T1000 (cell line): ENCODE data around the gene EFCAB14.
"Not testable (repeated sequence)": the region's sequence is repeated elsewhere in the genome, so short reads cannot be mapped to it uniquely, and the experiment has no call there.

Source experiments
- DNase-seq: peaks from one replicate; lab custom pipeline; 2025; ENCODE audit warnings: mixed read lengths; lab: John Stamatoyannopoulos, UW

Gene EFCAB14

DNA sequence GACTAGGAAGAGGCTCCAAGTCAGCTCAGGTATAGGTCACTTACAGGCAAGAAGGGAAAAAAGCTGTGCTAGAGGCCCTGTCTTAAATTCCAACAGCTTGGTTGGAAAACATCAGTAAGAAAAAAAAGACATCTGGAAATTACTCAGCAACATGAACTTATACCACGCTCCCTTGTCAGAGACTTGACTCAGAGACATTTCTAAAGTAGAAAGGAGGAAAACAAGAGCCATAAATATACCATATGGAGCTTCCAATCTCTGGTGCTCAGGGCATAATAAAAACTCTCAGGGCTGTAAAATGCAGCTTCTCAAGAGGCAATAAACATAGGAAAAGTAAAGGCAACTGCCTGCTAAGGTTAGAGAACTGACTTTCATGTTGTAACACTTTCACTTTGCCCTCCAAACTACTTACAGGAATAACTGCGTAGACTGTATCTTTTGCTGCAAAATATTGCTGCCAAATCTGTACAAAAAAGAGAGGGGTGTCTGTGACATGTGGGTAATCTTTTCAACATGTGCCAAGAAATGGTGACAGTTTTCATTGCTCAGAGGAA, 65.4 kb downstream of the EFCAB14 start:
- DNase-seq = no peak

DNA sequence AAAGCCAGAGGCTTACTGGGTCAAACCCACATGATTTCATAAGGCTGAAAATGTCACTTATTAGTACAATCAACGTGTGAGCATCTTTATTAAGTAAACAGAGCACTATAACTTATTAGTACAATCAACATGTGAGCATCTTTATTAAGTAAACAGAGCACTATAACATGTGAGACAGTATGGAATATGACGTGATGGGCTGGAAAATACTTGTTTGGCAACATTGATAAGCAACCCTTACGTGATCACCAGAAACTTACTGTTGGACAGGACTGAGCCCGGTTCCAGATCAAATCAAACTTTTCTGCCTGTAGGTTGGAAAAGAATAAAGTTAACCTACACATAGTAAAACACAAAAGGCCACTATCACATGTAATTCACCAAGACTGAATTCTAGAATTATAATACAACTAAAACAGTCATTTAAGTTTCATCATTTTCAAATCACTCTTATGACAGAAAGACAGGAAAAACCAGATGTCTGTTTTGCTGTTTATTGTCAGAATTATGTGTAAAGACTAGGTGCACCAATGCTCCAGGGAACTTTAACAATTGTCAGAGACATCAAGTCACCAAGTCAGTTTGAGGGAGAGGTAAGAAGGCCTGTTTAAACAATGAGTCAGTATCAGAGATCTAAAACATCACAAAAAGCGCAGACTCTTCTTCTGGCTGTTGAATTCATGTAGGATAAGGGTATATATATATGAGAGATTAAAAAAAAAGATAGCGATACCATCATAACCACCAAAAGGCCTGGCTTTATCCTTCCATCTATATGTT, 66.4 kb downstream of the EFCAB14 start:
- no peak for DNase-seq

DNA sequence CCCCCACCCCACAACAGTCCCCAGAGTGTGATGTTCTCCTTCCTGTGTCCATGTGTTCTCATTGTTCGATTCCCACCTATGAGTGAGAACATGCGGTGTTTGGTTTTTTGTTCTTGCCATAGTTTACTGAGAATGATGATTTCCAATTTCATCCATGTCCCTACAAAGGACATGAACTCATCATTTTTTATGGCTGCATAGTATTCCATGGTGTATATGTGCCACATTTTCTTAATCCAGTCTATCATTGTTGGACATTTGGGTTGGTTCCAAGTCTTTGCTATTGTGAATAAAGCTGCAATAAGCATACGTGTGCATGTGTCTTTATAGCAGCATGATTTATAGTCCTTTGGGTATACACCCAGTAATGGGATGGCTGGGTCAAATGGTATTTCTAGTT, 67.8 kb downstream of the EFCAB14 start:
- not testable (repeated sequence) for DNase-seq

DNA sequence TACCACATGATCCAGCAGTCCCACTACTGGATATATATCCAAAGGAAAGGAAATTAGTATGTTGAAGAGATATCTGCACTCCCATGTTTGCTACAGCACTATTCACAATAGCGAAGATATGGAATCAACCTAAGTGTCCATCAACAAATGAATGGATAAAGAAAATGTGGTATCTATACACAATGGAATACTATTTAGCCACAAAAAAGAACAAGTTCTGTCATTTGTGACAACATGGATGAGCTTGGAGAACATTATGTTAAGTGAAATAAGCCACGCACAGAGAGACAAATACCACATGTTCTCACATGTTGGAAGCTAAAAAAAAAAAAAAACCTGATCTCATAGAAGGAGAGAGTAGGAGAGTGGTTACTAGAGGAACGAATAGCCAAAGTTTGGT, 68.4 kb downstream of the EFCAB14 start:
- no peak for DNase-seq

DNA sequence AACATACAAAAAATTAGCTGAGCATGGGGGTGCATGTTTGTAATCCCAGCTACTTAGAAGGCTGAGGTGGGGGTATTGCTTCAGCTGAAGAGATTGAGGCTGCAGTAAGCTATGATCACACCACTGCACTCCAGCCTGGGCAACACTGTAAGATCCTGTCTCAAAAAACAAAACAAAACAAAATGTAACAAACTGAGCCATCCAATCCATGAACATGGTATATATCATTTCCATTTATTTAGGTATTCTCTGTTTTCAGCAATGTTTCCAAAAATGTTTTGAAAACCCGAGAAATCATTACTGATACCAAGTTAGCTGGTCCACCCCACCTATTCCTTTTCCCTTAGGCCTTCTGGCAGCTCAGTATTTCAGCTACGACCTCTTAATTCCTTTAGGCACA, 69.2 kb downstream of the EFCAB14 start:
- no peak for DNase-seq

DNA sequence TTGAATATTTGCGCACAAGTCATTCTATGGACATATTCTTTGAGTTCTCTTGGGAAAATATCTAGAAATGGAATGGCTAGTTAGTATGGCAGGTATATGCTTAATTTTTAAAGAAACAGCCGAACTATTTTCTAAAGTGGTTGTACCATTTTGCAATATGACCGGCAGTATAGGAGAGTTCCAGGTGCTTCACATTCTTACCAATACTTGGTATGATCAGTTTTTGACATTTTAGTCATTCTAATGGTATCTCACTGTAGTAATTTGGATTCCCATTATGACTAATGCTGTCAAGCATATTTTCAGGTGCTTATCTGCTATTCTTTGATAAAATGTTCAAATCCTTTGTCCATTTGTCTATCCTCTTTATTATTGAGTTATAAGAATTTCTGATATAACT, 71.3 kb downstream of the EFCAB14 start:
- DNase-seq = no peak

DNA sequence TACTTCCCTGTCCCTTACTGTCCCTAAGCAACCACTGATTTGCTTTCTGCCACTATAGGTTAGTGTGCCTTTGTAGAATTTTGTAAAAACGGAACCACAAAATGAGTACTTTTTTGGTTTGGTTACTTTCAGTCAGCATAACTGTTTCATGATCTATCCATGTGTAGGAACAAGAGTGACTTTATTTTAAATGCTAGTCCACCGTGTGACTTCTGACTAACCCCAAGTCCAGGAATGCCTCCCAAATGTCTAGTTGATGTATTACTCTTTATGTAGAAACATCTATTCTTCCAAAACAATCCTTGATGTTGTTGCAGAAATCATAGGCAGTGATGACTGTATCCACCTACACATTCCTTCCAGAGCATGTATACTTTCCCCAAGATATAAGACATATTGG, 72.1 kb downstream of the EFCAB14 start:
- no peak for DNase-seq

DNA sequence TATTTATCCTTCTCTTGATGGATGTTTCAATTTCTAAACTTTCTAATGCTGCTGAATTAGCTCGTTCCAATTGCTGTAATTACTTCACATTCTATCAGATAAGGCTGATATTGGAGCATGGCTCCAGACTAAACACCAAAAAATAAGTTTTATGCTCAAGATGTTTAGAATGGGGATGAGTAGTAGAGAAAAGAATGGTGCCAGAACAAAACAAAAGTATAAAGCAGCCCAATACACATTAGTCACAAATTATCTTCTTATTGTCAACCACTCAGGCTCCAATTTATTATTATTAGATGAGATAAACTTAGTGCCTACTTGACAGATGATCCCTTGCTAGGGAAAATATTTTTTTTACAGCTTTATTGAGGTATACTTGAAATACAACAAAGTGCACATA, 72.6 kb downstream of the EFCAB14 start:
- DNase-seq = no peak

DNA sequence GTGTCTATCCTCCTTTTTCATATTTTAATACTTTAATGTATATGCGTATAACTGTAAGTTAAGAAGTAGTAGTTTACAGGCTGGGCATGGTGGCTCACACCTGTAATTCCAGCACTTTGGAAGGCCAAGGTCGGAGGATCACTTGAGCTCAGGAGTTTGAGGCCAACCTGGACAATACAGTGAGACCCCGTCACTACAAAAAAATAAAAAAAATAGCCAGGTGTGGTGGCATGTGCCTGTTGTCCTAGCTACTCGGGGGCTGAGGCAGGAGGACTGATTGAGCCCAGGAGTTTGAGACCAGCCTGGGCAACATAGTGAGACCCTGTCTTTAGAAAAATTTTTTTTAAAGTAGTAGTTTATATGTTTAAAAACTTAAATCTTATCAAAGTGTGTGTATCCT, 73.1 kb downstream of the EFCAB14 start:
- no peak for DNase-seq

DNA sequence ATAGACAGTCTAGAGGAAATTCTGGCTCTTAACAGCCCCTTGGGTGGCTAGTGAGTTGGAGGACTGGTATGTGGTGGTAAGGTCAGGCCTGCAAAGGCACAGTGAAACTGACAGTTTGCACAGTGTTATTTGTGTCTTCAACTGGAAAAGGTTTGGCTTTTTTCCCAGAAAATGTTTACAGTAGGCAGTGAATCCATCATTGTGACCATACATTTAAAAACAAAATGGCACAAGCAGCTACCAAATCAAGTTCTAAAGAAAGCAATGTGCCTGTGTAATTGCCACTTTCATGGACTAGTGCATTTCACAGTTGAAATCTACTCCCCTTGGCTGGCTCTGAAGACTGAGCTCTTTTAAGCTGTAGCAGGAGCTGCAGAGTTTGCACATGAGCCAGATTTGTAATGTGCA, 75.5 kb downstream of the EFCAB14 start:
- peak; percentile 16 for DNase-seq

DNA sequence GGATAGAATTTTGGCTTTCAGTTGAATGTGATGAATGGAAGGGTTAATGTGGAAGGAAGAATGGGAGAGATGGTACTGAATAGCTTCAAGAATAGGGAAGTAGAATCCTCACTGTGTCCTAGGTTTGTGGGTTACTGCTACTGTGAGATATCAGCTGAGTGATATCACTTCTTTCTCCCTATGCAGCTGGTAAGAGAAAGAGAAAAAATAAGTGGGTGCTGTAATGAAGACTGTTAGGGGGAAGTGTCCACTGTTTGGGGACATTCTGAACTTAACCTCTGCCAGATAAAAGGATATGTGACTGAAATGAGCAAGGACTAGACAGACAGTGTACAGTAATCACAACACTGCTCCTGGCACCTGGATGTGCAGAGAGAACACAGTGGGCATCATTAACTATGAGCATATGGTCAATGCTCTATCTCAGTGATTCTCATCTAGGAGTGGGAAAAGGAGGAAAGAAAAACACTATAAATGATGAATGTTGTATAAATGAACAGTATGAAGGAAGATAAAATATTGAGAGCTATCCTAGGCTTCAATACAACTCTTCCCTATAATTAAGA, 76.7 kb downstream of the EFCAB14 start:
- no peak for DNase-seq

DNA sequence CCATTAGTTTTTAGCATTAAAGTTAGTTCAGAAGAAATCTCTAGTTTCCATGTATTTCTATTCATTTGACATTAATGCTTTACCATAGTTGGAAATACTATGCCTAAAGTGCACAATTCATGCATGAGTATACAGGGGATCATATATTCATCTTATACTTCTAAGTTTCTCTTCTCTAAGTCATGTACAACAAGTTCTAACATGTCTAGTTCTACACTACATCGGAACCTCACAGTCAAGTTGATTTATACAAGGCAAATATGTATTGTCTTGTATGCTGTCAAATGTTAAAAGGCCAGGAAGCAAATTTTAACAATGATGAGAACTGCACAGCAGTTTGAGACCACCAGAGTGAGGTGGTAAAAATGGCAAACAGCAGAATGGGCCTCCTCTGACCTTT, 79.4 kb downstream of the EFCAB14 start:
- no peak for DNase-seq

DNA sequence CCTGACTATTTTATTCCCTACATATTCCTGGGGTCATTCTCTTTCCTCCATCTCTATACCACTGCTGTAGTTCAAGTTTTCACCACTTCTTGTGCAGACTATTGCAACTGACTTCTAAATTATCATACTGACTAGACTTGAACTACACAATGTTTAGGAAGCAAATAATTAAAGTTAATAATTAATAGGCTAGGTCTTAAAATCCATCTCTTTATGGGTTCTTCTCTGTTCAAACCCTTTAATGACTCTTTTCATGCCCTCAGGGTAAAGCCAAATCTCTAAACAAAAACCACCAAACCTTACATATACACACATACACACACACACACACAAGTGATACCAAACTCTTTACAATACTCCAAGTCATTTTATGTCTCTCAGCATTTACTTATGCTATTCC, 80.0 kb downstream of the EFCAB14 start:
- DNase-seq = no peak

DNA sequence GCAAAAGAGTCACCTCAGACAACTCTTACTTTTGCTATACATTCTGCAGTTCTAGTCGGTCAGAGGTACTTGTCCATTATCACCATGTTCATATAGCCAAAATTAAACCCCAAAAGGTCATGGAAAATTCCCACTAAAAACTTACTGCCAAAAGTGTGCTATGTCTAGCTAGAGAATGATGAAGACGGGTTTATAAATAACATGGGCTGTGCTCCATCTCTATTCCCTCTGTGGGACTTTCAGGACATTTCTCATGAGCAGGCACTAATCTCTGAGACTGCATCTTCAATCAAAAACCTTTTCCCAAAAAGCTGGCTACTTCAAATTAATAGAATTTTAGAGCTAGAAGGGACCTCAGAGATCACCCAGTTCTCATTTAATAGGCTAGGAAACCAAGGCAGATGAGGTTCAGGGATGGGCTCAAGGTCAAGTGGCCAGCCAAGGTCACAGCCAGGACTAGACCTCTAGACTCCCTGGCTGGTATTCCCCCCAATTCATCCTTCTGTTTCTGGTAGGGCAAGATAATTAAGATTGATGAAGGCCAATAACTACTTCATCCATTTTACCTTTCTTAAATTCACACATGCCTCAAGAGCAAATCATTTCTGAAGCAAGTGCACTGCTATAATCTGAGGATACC, 81.3 kb downstream of the EFCAB14 start:
- DNase-seq = no peak

DNA sequence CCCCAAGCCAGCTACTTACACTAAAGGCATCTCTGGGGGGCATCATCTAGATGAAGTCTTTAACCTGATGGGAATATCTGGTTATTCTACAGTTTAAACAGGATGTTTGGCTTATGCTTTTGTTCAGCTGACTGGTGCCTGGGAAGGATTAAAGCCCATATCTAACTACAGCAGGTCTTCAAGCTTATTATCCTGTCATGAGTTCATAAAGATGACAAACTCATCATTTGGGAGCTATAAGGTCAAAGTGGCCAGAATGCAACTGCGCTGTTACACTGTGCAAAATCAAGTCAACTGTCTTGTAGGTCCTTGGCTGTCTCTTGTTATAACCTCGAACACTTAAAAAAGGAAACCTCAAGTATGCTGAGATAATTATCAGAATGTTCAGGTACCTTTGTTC, 83.7 kb downstream of the EFCAB14 start:
- DNase-seq = no peak

DNA sequence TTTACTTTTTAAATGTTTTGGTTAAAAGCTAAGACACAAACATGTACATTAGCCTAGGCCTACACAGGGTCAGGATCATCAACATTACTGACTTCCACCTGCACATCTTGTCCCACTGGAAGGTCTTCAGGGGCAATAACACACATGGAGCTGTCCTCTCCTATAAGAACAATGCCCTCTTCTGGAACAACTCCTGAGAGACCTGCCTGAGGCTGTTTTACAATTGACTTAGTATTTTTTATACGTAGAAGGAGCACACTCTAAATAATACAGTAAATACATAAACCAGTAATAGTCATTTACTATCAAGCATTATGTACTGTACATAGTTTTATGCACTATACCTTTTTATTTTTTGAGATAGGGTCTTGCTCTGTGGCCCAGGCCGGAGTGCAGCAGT, 88.2 kb downstream of the EFCAB14 start:
- DNase-seq = no peak
